GM06990 (cell line): ENCODE measurements around the gene NOP9.

ENCODE experiments used
- DNase-seq: peaks from one replicate; pipeline ENCODE4 v3.0.0-alpha.2; 2011; ENCODE audit not compliant: insufficient read length; ENCODE audit errors: extremely low read depth
- H3K27me3 ChIP-seq: replicated peaks from 2 replicates; pipeline ENCODE4 v1.6.0; 2011; ENCODE audit warnings: low read length; ENCODE audit not compliant: control insufficient read depth, insufficient read depth
- H3K36me3 ChIP-seq: 2 replicates; pipeline ENCODE4 v1.5.1; 2011; ENCODE audit warnings: low read length; ENCODE audit not compliant: control insufficient read depth, insufficient read depth
- H3K4me3 ChIP-seq: replicated peaks from 2 replicates; pipeline ENCODE4 v1.5.1; 2011; ENCODE audit warnings: low read depth, mild to moderate bottlenecking, control low read depth, low read length
- CTCF ChIP-seq: IDR thresholded peaks from 2 replicates; pipeline ENCODE4 v1.5.1; 2011; ENCODE audit warnings: low read length, control low read depth, mild to moderate bottlenecking, inconsistent platforms; ENCODE audit not compliant: insufficient read depth, poor library complexity, severe bottlenecking

The NOP9 gene

GRCh38 chr14:24314377-24315193, 14.9 kb downstream of the NOP9 start:
- TF ChIP-seq CTCF: no peak
- no peak overlapping the region for H3K4me3 ChIP-seq
- H3K27me3 ChIP-seq: no peaks in the 10 kb centered on the region
- no peaks in the 10 kb centered on the region; the same call in 1 of the 2 replicates for H3K36me3 ChIP-seq
- no peak for DNase-seq

- no peaks in the 10 kb centered on the region for H3K27me3 ChIP-seq
- no peak for TF ChIP-seq CTCF
- no peak for DNase-seq
Measured at GRCh38 chr14:24315243-24315806, 15.7 kb downstream of the NOP9 start.

GRCh38 chr14:24315807-24316596, 16.4 kb downstream of the NOP9 start:
- no peak overlapping the region for H3K4me3 ChIP-seq
- H3K27me3 ChIP-seq: no peaks in the 10 kb centered on the region
- DNase-seq: no peak
- no peaks in the 10 kb centered on the region; the same call in 1 of the 2 replicates for H3K36me3 ChIP-seq
- TF ChIP-seq CTCF: no peak

More at GRCh38 chr14:24315243-24315806, 15.7 kb downstream of the NOP9 start:
- H3K36me3 ChIP-seq: no peaks in the 10 kb centered on the region; the same call in 1 of the 2 replicates
- no peak overlapping the region for H3K4me3 ChIP-seq

- no peak for TF ChIP-seq CTCF
- no peaks in the 10 kb centered on the region for H3K27me3 ChIP-seq
- DNase-seq: no peak
- no peaks in the 10 kb centered on the region; the same call in 1 of the 2 replicates for H3K36me3 ChIP-seq
- H3K4me3 ChIP-seq: no peak overlapping the region
Measured at GRCh38 chr14:24316597-24316950, 16.9 kb downstream of the NOP9 start.

- DNase-seq: no peak
- Histone ChIP-seq H3K36me3 (no peaks in the 10 kb centered on the region; the same call in 1 of the 2 replicates), H3K4me3 (no peak overlapping the region), H3K27me3 (no peaks in the 10 kb centered on the region)
- no peak for TF ChIP-seq CTCF
Measured at GRCh38 chr14:24317141-24317928, 17.7 kb downstream of the NOP9 start.
